Umbilical cord (tissue), 2 donors: ENCODE measurements around the gene TCN1. TPM values are rescaled to one million over a fixed set of nuclear protein-coding genes. Genes with fewer than 3 reads are reported as not detected.
"Not testable (repeated sequence)": the region's sequence is repeated elsewhere in the genome, so short reads cannot be mapped to it uniquely, and the experiment has no call there.

Experiments
- DNase-seq: peaks from one replicate; pipeline ENCODE4 v3.0.0-alpha.2; 2015; ENCODE audit warnings: low spot score
- total RNA-seq: library from RNA; depleted of rRNA; stranded (reverse); fragments of >200 nt; gene quantifications from one replicate; pipeline ENCODE4 v1.2.3, GENCODE V29; 2014; ENCODE audit warnings: low replicate concordance; ENCODE audit not compliant: insufficient read depth

The TCN1 gene
- total RNA-seq, 1 donor from 2014 or later = 2.2 TPM

DNA sequence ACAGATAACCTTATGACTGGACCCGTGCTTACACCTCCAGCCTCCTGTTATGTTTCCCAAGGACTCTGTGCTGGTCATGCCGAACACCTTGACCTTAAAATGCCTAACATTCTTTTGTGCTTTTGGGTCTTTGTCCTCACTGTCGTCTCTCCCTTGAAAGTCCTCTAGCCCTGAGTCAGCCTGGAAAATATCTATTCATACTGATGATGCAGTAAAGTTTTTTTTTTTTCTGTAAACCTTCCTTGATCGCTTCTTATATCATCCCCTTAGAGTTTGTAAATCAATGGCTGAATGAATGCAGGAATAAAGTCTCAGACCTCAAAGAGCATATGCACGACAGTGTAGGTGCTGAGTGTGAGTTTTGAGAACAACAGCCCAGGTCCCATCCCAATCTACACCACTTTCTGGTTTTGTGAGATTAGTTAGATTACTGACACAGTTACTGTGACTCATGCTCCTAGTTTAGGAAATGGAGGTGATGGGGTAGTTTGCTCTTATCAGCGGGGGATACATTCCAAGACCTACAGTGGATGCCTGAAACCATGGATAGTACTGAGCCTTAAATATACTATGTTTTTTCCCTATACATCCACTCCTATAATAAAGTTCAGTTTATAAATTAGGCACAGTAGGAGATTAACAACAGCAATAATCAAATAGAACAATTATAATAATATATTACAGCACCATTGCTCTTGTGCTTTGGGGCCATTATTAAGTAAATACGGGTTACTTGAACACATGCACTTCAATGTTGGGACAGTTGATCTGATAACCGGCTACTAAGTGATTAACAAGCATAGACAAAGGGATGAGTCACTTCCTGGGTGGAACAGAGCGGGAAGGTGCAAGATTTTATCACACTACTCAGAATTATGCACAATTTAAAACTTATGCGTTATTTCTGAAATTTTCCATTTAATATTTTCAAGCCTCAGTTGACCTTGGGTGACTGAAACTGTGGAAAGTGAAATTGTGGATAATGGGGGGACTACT, 8.6 kb downstream of the TCN1 start:
- DNase-seq = no peak

DNA sequence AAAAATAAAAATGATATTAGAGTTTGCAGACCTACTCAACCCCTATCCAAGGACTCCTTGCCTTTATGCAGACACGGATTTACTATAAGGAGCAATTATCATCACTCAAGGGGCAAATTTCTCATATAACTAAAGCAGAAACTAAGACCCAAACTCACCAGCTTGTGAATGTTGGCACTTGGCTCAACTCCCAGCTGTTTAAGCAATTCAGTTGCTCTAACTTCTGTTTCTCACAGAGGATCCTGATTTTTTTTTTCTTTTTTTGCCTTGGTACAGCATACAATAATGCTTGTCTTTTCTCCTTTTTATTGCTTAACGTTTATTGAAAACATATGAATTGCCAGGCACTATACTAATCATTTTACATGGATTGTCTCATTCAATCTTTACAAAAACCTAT, 11.4 kb downstream of the TCN1 start:
- no peak for DNase-seq

DNA sequence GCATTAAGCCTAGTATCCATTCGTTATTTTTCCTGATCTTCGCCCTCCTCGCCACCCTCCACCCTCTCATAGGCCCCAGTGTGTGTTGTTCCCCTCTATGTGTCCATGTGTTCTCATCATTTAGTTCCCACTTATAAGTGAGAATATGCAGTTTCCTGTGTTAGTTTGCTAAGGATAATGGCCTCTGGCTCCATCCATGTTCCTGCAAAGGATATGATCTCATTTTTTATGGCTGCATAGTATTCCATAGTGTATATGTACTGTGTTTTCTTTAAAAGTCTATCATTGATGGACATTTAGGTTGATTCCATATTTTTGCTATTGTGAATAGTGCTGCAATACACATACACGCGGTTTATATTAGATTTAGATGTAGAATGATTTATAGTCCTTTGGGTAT, 14.9 kb downstream of the TCN1 start:
- DNase-seq = not testable (repeated sequence)

DNA sequence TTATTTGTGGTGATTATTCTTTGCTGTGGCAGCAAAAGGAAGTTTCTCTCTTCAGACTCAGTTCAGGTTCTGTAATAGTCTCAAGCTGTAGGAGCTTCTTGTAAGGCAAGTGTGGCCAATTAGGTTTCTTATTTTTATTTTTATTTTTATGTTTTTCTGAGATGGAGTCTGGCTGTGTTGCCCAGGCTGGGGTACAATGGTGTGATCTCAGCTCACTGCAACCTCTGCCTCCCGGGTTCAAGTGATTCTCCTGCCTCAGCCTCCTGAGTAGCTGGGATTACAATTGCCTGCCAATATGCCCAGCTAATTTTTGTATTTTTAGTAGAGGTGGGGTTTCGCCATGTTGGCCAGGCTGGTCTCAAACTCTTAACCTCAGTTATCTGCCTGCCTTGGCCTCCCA, 16.7 kb downstream of the TCN1 start:
- DNase-seq = not testable (repeated sequence)

GRCh38 chr11:59849129-59849528, 17.2 kb downstream of the TCN1 start:
- DNase-seq = no peak

DNA sequence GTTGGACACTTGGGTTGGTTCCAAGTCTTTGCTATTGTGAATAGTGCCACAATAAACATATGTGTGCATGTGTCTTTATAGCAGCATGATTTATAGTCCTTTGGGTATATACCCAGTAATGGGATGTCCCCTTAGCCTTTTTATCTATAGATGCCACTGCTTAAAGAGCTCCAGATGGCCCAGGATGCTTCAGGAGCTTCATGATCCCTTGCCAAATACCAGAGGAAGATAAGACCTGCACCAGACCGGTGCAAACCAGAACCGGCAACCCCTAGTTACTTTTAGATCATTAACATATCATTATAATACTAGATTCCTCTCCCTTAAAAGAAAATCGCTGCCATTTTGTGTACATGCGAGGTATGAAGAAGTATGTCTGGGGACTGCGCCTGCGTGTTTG, 17.8 kb downstream of the TCN1 start:
- not testable (repeated sequence) for DNase-seq

GRCh38 chr11:59847626-59848025, 18.7 kb downstream of the TCN1 start:
- no peak for DNase-seq

DNA sequence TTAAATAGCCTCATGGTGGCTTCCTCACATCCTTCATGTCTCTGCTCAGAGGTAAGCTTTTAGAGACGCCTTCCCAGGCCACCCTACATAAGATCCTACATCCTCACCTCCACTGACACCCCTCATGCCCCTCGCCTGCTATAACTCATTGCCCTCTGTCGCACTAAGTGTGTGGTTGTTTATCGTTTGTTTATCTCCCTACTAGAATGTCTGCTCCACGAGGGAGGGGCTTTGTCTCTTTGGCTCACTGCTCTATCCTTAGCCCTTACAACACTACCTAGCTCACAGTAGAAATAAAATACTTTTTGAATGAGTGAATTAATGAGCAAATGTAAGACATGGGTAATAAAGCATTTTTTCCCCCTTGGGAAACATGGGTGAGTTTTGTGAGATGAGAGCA, 19.7 kb downstream of the TCN1 start:
- no peak for DNase-seq

DNA sequence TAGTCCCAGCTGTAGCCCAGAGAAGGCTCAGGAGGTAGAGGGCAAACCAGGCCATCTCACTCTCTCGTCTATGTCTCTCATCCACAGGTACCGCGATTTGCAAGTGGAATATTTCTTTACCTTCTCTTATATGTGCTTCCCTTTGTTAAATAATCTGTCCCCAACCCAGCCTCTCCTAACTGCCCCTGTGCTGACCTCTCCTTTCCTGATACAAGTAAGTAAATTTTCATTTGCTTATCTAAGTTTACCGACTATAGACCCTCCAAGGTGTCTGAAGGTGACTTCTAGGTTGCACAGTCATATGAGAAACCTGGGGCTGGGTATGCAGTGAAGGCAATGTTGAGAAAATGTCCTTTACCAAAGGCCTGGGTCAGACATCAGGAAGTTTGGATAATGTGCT, 20.9 kb downstream of the TCN1 start, which contains the start of gene CBLIF:
TSS of gene CBLIF (minus strand) at position 101 of the 400 bp plus-strand sequence. CDS start at position 55, 46 bp downstream.
- DNase-seq = no peak

DNA sequence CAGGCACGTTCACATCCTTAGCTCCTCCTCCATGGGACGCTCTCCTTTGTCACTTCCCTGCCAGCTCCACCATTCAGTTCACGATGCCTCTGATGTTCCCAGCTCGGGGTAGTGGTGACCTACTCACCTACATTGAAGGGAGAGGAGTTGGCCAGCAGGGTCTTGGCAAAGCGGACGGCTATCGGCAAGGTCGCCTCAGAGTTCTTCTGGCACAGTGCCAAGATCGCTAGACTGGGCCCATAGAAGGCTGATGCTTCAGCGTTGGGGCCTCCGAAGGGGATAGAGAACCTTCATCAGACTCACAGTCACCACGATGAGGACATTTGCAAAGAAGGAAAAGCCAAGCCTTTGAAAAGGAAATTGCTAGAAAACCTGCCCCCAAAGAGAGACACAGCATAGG, 24.0 kb downstream of the TCN1 start:
- DNase-seq = no peak

GRCh38 chr11:59841514-59841913, 24.8 kb downstream of the TCN1 start:
- DNase-seq = no peak

GRCh38 chr11:59839615-59840014, 26.7 kb downstream of the TCN1 start:
- no peak for DNase-seq

DNA sequence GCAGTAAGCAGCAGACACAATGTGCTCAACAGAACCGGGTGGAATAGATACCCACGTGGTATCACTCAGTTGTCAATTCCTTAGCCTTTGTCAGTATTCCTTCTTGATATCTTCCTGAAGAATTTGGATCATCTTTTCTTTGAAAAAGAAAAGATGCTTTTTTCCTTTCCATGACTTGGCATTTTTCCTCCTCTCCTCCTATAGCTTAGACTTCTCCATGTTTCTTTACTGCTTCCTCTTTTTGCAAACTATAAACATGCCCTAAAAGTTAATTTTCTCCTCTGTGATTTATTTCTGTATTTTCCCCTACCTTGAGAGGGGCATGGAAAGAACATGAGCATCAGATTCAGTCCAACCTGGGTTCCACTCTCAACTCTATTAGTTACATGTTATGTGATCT, 32.7 kb downstream of the TCN1 start:
- DNase-seq = no peak

GRCh38 chr11:59829358-59829757, 36.9 kb downstream of the TCN1 start:
- DNase-seq = no peak

GRCh38 chr11:59822989-59823566, 43.2 kb downstream of the TCN1 start:
- DNase-seq = peak; percentile 61

DNA sequence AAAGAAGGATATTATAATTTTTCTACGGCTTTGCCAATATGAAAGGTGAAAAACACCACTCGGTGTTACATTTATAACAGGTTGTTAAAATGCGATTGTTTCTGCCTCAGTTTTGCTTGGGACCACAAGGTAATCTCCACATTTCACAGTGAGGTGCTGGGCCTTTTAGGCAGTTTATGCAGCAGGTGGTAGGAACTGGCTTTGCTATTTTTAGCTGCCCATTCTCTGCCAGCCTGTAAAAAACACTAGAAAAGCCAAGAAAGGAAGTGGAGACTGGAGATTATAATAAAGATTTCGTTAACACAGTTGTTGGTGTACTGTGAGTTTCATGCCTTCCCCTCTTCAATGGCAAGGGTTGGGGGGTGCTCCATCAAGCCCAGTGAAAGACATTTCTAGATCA, 47.7 kb downstream of the TCN1 start:
- DNase-seq = no peak

- not testable (repeated sequence) for DNase-seq
Measured at GRCh38 chr11:59816434-59816833, 49.9 kb downstream of the TCN1 start.

DNA sequence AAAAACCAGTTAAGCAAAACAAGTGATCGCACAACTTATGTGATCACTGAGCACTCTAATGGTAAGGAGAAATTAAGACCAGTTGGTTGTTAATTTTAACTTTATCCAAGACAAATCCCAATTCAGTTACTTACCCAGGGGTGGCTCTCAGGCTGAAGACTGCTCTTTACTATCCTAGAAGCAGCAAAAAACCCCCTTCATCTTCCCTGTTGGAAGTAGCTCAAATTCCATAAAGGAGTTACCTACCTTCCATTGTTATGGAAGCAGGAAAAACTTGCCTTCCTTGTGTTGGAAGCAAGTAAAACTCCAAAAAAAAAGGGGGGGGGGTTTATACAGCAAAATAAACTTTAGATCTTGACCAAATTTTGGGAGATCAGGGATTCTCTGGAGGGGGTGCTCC, 50.5 kb downstream of the TCN1 start:
- no peak for DNase-seq

DNA sequence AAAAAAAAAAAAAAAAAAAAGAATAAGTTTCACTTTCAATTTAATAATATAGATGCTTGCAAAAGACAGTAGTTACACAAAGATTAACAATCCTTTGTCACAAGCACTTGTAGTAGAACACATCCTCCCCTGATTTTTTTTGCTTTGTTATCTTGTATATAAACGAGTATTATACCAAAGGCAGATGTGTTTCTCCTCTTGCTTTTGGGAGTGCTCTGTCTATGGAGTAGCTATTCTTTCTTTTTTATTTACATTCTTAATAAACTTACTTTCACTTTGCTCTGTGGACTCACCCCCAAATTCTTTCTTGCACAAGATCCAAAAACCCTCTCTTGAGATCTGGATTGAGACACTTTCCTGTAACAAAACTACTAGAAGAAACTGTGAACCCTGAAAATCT, 52.3 kb downstream of the TCN1 start:
- no peak for DNase-seq

GRCh38 chr11:59813364-59813763, 52.9 kb downstream of the TCN1 start:
- DNase-seq = no peak

GRCh38 chr11:59812220-59812619, 54.1 kb downstream of the TCN1 start:
- DNase-seq = no peak

- DNase-seq = peak; percentile 92
Measured at GRCh38 chr11:59810911-59811259, 55.4 kb downstream of the TCN1 start.
